ENCODE data around the gene RENBP.

Gene RENBP

GRCh38 chrX:153953342-153953830 is 8.9 kb upstream of the RENBP start:
- DNase-seq, result peak; percentile 77 to 80

GRCh38 chrX:153952373-153953026 is 8.1 kb upstream of the RENBP start:
- DNase-seq, result no peak

- DNase-seq, result no peak
Measured at GRCh38 chrX:153951683-153952372, 7.4 kb upstream of the RENBP start.

- DNase-seq, result no peak
Measured at GRCh38 chrX:153950127-153950526, 5.7 kb upstream of the RENBP start.

- no peak for DNase-seq
Measured at GRCh38 chrX:153948847-153949805, 4.7 kb upstream of the RENBP start.

GRCh38 chrX:153948002-153948466 is 3.6 kb upstream of the RENBP start:
- no peak for DNase-seq

GRCh38 chrX:153947009-153947769 is 2.7 kb upstream of the RENBP start:
- peak; percentile 83 to 84 for DNase-seq

GRCh38 chrX:153945956-153946943 is 1.8 kb upstream of the RENBP start:
- no peak for DNase-seq

- no peak for DNase-seq
Measured at GRCh38 chrX:153944800-153945150, 332 bp upstream of the RENBP start.

- DNase-seq, result no peak
Measured at GRCh38 chrX:153941336-153942252, 2.8 kb downstream of the RENBP start.

- no peak for DNase-seq
Measured at GRCh38 chrX:153939573-153939972, 4.9 kb downstream of the RENBP start.

- DNase-seq, result no peak
Measured at GRCh38 chrX:153938226-153938786, 6.1 kb downstream of the RENBP start.

GRCh38 chrX:153937056-153937455 is 7.4 kb downstream of the RENBP start:
- no peak for DNase-seq

GRCh38 chrX:153935326-153935851 is 9.1 kb downstream of the RENBP start:
- DNase-seq, result no peak

- DNase-seq, result peak; percentile 62 to 70
Measured at GRCh38 chrX:153934762-153935325, 9.6 kb downstream of the RENBP start, which contains the start of gene NAA10. NAA10 (minus strand) TSS chrX:153935037; CDS start chrX:153934904, 133 bp downstream.

GRCh38 chrX:153934148-153934761 is 10.2 kb downstream of the RENBP start:
- DNase-seq, result no peak

- no peak for DNase-seq
Measured at GRCh38 chrX:153933748-153934147, 10.7 kb downstream of the RENBP start.

- DNase-seq, result no peak
Measured at GRCh38 chrX:153932220-153932915, 12.1 kb downstream of the RENBP start.
